GM12891 (cell line): Measurements from ENCODE around the gene POC5.

Experiments
- PAX5 ChIP-seq: IDR thresholded peaks from 2 replicates; pipeline ENCODE4 v1.6.1; 2011; ENCODE audit warnings: low read length, moderate library complexity, mild to moderate bottlenecking; ENCODE audit not compliant: insufficient read depth, severe bottlenecking
- POLR2A ChIP-seq: IDR thresholded peaks from 2 replicates; pipeline ENCODE4 v1.6.1; 2011; ENCODE audit warnings: low read depth, low read length, control low read depth
- POLR2AphosphoS5 ChIP-seq: IDR thresholded peaks from 2 replicates; pipeline ENCODE4 v1.6.1; 2011; ENCODE audit warnings: low read depth, low read length, control low read depth
- POU2F2 ChIP-seq: IDR thresholded peaks from 2 replicates; pipeline ENCODE4 v1.6.1; 2011; ENCODE audit warnings: low read depth, mild to moderate bottlenecking, control low read depth, low read length, moderate library complexity
- SPI1 ChIP-seq: IDR thresholded peaks from 2 replicates; pipeline ENCODE4 v1.6.1; 2011; ENCODE audit warnings: low read depth, low read length, control low read depth
- TAF1 ChIP-seq: IDR thresholded peaks from 2 replicates; pipeline ENCODE4 v1.6.1; 2011; ENCODE audit warnings: low read depth, low read length, control low read depth

DNA sequence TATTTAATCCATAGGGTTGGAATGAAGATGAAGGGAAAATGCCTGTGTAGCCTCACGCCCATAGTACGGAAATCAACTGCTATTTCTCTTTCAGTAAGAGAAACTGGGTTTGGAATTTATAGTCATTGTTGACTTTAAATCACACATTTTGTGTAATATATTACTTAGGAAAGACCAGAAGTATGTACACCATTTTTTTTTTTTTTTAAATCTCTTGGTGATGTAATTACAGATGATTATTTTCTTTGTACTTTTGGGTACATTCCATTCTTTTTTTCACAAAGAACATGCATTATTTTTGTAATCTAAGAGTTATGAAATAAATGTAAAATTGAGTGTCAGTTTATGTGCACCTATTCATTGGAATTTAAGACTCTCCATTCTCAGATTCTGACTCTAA, 45.7 kb downstream of the POC5 start:
- TF ChIP-seq POLR2AphosphoS5 (no peak), POLR2A (no peak), TAF1 (no peak), SPI1 (no peak), PAX5 (no peak), POU2F2 (no peak)
